GM19397 (cell line): Measurements from ENCODE around the gene FAM20A.

Source experiments
- ATAC-seq: cut with Tn5 transposase; IDR thresholded peaks from one replicate; pipeline ENCODE4 v1.9.1; 2021; ENCODE audit warnings: mild to moderate bottlenecking, moderate library complexity; ENCODE audit not compliant: unreplicated experiment

The FAM20A gene

GRCh38 chr17:68600931-68601564, at the start of gene FAM20A:
TSS of gene FAM20A (minus strand) at chr17:68601367. CDS start at chr17:68600666, 701 bp downstream.
- no peak for ATAC-seq

DNA sequence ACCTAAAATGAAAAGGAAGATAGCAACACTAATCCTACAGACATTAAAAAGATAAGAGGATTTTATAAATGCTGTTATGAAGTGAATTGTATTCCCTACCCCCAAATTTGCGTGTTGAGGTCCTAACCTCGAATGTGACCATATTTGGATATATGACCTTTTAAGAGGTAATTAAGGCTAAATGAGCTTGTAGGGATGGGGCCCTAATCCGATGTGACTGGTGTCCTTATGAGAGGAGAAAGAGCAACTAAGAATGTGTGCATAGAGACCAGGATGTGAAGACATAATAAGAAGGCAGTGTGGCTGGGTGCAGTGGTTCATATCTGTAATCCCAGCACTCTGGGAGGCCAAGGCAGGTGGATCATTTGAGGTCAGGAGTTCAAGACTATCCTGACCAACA, 48.2 kb upstream of the FAM20A start:
- no peak for ATAC-seq

- ATAC-seq, result no peak
These were observed 45.7 kb upstream of the FAM20A start for GRCh38 chr17:68646626-68647526.

DNA sequence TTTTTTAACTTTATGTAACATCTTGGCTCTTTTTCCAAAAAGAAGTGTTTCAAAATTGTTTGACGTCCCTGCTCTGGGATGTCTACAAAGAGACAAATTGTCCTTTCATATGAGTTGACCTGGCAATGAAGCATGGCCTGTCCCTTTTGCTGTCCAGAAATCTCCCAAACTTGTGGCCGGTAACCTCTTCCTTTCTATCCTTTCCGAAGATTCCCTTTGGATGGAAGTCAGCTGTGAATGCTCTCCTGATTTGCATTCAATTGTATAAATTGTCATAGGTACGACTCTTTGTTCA, 40.9 kb upstream of the FAM20A start:
- no peak for ATAC-seq

DNA sequence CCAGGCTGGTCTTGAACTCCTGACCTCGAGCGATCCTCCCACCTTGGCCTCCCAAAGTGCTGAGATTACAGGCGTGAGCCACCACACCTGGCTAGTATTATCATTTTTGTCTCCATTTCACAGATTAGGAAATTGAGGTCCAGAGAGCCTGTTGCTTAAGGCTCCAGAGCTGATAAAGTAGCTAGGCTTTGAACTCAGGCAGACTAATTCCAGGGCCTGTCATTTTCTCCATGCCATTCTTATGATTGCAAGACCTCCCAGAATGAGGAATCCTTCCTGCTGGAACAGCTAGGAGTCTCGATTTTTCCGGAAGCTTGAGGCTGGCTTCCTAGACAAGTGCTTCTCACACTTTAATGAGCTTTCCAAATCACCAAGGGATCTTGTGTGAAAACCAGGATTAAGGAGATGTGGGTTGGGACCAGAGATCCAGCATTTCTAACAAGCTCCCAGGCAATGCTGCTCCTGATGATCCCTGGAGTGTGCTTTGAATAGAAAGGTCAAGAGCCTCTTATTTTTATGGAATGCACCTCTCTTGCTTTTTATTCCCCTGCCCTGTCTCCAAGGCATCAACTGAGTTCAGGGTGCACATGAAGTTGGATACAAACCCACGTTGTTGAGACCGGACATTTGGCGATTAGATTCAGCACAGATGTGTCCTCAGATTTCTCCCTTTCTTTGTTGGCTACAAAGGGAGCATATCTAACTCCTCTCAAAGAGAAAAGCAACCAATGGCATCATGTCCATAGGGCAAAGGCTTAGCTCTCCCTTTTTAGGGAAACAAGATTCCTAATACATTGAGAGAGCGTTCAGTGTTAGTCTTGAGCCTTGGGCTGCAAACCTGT, 40.3 kb upstream of the FAM20A start:
- no peak for ATAC-seq

GRCh38 chr17:68640242-68640989, 39.2 kb upstream of the FAM20A start:
- ATAC-seq, result no peak

- no peak for ATAC-seq
These were observed 33.2 kb upstream of the FAM20A start for GRCh38 chr17:68634345-68634876.

DNA sequence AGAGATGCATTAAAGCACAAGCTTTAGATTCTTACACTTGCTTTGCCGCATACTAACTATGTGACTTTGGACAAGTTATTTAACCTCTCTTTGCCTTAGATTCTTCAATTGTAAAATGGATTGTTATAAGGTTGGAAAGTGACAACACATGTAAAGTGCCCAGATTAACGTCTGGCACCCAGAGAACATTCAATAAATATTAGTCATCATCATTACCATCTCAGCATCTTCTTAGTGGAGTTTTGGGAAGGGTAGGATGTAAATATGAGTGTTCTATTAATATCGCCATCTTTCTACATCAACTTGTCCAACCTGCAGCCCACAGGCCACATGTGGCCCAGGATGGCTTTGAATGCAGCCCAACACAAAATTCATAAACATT, 27.4 kb upstream of the FAM20A start:
- no peak for ATAC-seq

DNA sequence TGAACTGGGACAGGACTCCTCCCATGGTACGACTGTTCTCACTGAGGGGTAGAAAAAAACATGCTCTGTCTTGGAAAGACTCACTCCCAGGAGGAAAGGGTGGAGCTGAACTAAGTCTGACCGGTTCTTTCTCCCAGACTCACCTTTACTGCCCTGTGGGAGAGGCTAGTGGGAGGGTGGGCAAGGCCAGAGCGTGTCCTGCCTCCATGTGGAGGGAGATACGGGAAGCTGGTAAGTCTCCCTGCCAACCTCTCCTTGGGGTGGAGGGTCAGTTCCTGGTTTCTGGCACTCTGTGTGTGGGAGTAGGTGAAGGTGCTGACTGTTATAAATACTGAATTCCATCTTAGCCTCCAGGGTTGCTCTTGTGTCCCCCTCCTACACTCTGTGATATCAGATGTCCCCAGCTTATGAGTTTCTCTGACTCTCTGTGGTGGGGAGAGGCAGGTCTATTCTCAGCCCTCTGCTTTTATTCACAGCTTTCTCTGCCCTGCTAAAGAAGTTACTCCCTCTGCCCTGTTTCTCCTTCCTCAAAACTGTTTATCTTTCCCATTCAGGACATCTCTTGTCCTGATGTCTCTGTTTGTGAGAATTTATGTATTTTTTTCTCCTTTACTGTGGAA, 26.9 kb upstream of the FAM20A start:
- no peak for ATAC-seq

- no peak for ATAC-seq
These were observed 23.2 kb upstream of the FAM20A start for GRCh38 chr17:68624381-68624780.

- no peak for ATAC-seq
These were observed 22.6 kb upstream of the FAM20A start for GRCh38 chr17:68623811-68624210.

DNA sequence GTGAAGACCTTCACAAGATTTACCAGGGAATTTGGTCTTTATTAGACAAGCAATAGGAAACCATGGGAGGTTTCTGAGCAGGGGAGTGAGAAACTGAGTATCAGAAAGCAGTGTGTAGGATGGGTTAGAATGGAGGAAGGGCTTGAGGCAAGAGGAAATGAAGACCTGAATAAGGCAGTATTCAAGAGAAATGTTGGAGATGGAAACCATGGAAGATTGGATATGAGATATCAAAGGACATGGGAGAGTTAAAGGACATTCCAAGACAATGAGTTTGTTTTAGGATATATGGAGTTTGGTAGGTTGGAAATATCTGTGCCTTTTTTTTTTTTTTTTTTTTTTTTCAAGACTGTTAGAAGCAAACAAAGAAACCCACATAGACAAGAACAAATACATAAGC, 21.3 kb upstream of the FAM20A start:
- ATAC-seq, result no peak

GRCh38 chr17:68621065-68621464, 19.9 kb upstream of the FAM20A start:
- ATAC-seq, result no peak

DNA sequence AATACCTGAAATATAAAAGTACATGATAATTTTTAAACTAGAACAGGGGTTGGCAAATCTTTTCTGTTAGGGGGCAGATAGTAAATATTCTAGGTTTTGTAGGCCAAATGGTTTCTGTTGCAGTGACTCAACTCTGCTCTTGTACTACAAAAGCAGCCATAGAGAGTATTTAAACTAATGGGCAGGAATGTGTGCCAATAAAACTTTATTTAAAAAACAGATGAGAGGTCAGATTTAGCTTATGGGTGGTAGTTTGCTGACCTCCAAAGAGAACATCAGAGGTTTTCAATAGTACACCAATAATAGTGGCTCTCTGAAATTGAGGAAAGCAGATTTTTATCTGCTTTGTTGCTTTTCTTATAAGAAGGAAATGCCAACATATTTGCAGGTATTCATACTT, 15.2 kb upstream of the FAM20A start:
- ATAC-seq, result no peak

DNA sequence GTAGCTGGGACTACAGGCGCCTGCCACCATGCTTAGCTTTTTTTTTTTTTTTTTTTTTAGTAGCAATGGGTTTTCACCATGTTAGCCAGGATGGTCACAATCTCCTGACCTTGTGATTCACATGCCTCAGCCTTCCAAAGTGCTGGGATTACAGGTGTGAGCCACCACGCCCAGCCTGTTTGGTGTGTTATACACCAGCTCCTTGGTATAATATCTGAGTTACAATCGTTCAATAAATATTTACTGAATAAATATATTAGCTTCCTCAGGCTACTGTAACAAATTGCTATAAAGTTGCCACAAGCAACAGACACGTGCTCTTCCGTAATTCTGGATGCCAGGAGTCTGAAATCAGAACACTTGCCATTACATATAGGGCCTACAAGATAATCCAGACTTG, 13.6 kb upstream of the FAM20A start:
- ATAC-seq, result no peak

GRCh38 chr17:68613739-68614298, 12.7 kb upstream of the FAM20A start:
- ATAC-seq, result no peak

- no peak for ATAC-seq
These were observed 11.7 kb upstream of the FAM20A start for GRCh38 chr17:68612923-68613292.

DNA sequence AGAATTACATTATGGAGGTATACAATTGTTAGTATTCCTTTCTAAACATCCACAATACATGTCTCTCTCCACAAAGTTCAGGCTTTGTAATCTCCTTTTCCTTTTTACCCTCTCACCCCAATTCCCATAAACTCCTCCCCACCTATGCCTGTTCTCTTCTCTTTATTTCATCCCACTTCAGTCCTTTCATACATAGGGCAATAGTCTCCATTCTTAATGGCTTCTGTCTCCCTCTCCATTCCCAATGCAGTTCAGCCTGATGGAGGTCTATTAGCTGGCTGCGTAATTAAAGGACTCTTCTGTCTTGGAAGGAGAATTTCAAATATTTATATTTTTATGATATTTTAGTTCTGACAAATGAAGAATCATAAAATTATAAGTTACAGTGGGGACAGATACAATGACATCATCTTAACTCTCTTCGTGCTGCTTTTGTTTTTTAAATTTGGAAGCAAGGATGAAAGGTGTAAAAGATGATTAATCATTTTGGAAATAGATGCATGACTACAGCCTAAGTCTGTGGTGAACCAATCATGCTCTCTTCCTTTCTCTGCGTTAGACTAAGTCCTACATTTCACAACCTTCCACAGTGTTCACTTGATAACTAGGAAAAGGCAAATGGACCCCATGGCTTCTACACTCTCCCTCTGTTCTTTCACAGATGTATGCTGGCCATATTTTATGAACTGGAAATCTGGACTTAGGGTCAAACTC, 11.2 kb upstream of the FAM20A start:
- no peak for ATAC-seq
